Panc1 (cell line): ENCODE data around the gene CREBL2.

Source experiments
- REST ChIP-seq, 2 experiments: IDR thresholded peaks; 2 replicates each; pipeline ENCODE4 v1.6.1; 2011 to 2012; ENCODE audit warnings: low read depth in 2 of 2, control low read depth in 1 of 2, low read length in 1 of 2, mild to moderate bottlenecking in 1 of 2, moderate library complexity in 1 of 2; ENCODE audit not compliant: insufficient read depth in 1 of 2
- TF ChIP-seq, protein P1 (sequence below): fragments of 450-650 bp; IDR thresholded peaks from 2 replicates; pipeline ENCODE4 v1.5.1; 2017; ENCODE audit warnings: mild to moderate bottlenecking

GRCh38 chr12:12572659-12573058 lies 39.0 kb upstream of the CREBL2 start:
- TF ChIP-seq, protein P1, sequence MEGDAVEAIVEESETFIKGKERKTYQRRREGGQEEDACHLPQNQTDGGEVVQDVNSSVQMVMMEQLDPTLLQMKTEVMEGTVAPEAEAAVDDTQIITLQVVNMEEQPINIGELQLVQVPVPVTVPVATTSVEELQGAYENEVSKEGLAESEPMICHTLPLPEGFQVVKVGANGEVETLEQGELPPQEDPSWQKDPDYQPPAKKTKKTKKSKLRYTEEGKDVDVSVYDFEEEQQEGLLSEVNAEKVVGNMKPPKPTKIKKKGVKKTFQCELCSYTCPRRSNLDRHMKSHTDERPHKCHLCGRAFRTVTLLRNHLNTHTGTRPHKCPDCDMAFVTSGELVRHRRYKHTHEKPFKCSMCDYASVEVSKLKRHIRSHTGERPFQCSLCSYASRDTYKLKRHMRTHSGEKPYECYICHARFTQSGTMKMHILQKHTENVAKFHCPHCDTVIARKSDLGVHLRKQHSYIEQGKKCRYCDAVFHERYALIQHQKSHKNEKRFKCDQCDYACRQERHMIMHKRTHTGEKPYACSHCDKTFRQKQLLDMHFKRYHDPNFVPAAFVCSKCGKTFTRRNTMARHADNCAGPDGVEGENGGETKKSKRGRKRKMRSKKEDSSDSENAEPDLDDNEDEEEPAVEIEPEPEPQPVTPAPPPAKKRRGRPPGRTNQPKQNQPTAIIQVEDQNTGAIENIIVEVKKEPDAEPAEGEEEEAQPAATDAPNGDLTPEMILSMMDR: no peak
- TF ChIP-seq REST (IDR thresholded peaks at IDR 0.05; ENCODE audit: insufficient read depth in 1 of 2, low read depth in 2 of 2, low read length in 1 of 2): no peak
